GM12865 (cell line): Measurements from ENCODE around the gene TBX1.

Experiments used
- DNase-seq: peaks from one replicate; pipeline ENCODE4 v3.0.0; 2010; ENCODE audit warnings: low read depth
- H3K4me3 ChIP-seq: 2 replicates; pipeline ENCODE4 v1.5.1; 2011; ENCODE audit warnings: mild to moderate bottlenecking, low read depth, low read length, control low read depth
- TF ChIP-seq, protein P1 (sequence below): IDR thresholded peaks from 2 replicates; pipeline ENCODE4 v1.5.1; 2011; ENCODE audit warnings: low read length, control low read depth, low read depth, inconsistent platforms; ENCODE audit not compliant: insufficient read depth; ENCODE audit errors: missing control alignments

Gene TBX1

DNA sequence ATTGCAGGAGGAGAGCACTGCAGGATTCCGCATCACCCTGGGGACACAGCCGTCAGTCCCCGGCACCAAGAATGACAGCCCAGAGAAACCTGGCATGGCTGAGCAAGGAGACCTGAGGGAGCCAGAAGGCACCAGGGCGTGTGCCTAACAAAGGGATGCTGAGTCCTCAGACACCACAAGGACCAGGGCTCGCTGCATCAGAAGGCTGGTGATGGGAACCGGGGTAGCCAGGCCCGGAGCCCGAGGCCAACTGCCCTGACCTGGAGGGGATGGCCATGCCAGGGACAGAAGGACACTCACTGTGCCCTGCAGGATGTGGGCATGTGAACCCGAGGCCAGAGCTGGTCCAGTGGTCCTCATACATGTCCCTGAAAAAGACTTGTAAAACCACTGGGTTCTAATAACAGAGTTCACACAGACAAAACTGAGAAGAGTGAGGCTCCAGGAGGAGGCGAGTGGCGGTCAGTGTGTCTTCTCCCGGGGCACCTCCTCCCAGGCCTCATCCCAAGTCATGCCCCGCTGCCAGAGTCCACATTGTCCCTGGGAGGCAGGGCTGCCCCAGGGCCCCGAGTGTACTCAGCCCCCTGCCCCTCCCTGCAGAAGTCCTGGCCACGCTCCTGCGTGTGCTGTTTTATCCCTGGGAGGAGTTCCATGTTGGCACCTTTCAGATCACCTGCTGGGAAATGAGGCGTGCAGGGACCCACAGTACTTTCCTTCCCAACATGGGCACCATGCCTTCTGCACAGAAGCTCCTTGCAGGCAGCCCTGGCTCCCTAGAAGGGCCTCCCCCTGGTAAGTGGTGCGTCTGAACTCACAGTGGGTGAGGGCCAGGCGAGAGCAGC is 42.5 kb downstream of the TBX1 start:
- no peak for DNase-seq
- TF ChIP-seq, protein P1, sequence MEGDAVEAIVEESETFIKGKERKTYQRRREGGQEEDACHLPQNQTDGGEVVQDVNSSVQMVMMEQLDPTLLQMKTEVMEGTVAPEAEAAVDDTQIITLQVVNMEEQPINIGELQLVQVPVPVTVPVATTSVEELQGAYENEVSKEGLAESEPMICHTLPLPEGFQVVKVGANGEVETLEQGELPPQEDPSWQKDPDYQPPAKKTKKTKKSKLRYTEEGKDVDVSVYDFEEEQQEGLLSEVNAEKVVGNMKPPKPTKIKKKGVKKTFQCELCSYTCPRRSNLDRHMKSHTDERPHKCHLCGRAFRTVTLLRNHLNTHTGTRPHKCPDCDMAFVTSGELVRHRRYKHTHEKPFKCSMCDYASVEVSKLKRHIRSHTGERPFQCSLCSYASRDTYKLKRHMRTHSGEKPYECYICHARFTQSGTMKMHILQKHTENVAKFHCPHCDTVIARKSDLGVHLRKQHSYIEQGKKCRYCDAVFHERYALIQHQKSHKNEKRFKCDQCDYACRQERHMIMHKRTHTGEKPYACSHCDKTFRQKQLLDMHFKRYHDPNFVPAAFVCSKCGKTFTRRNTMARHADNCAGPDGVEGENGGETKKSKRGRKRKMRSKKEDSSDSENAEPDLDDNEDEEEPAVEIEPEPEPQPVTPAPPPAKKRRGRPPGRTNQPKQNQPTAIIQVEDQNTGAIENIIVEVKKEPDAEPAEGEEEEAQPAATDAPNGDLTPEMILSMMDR: no peak
- H3K4me3 ChIP-seq: no peak overlapping the region

DNA sequence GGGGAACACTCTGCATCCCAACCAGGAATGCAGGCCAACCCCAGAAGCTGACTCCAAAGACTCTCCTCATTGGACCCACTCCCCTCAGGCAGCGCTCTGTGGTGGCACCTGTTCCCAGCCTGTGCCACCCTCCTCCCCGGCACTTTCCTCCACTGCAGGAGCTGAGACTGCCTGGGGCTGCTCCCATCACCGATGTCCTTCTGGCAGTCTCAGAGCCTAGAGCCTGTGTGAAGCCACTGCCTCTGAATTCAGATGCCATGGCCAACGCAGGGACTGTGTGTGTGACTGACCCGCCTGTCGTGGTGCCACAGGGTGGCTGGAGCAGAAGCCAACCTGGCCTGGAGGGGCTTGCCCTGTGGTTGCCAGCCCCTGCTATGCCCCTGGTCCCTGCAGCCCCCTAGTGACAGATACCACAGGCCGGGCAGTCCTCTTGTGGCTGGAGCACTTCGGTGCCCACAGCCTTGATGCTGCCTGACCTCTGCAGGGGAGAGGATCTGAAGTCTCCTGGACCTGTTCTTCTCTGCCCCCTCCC is 43.2 kb downstream of the TBX1 start:
- no peak for DNase-seq
- no peak overlapping the region for H3K4me3 ChIP-seq
- TF ChIP-seq, protein P1: no peak

DNA sequence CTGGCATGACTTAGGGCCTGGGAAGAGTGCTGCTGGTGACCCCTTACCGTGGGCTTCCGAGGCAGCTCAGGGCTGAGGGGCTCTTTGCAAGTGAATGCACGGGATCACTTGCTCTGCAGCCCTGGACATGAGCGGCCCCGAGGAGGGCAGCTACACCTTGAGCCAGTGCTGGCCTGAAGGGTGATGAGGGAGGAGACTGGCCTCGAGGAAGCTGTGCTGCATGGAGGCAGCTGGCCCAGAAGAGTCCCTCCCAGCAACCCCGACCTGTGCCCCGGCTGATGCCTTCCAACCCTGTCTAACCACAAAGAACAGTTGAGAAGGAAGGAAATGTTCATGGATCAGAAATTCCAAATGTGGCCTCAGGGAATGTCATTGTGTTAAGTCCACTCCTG is 45.2 kb downstream of the TBX1 start:
- TF ChIP-seq, protein P1: no peak
- DNase-seq: no peak
- no peak overlapping the region for H3K4me3 ChIP-seq

DNA sequence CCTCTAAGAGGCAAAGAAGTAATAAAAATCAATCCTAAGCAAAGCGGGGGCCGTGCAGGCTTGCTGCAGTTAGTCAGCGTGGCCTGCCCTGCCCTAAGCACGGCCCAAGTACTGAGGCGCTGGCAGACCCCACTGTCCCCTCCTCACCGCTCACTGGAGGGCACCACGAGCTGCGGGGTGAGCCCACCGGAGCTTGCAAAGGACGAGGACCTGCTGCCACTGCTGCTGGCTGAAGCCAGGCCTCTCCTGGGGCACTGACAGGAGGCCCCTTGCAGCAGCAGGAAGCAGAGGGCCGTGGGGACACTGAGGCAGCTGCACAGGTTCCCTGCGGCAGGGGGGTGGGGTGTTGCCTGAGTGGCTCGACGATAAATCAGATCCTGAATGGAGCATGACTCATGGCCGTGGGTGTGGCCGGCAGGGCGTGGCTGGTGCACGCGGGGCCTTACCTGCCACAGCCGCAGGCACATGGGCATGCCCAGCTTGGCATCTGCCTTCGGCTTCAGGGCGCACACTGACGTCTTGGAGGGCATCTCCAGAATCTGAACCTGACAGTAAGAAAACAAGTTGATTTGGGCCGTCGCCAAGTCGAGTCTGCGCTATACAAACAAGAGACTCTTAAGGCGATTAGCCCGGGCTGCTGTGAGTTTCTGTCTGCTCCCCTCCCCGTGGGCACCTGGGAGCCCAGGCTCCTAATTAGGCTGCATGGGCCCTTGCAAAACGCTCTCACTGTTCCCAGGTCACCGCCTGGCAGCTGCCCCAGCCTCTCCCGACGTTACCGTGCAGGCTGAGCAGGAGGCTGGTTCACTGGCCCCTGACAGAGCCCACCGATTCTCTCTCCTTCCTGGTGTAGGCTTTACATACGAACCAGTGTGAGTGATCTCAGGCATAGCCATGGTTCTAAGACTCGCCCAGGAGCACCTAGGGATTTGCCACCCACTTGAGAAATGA is 45.9 kb downstream of the TBX1 start:
- no peak overlapping the region for H3K4me3 ChIP-seq
- TF ChIP-seq, protein P1: no peak
- no peak for DNase-seq

DNA sequence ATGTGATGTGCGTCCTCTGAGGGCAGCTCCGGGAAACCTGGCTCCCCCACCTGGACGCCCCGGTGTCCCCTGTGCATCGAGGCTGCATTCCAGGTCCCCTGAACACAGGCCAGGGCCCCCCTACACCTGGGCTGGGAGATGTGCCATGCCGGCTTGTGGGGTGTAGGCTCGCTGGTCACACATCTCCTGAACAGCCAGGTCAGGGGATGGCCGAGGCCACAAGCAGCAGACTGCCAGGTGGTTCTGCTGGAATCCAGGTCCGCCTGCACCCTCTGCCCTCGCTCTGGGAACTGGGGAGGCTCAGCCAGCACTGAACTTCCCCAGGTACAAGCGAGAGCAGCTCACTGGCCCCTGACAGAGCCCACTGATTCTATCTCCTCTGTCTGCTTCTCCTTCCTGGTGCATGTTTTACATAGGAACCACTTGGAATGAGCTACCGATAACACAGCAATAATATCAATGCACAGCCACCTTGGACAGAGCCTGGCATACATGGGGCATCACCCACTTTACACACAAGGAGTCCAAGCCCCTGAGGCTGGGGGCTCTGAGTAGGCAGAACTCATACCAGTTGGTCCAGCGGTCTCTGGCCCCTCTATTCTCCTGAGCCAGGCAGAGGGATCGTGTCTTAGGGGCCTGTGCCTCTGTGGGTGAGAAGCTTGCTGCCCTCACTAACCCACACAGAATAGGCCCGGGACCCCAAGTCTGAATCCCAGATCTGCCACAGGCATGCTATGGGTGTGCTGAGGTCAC is 46.8 kb downstream of the TBX1 start:
- H3K4me3 ChIP-seq: no peak overlapping the region
- TF ChIP-seq, protein P1: no peak
- no peak for DNase-seq
